CD14-positive monocyte (primary cell): ENCODE measurements around the gene XPR1. TPM values are rescaled to one million over a fixed set of nuclear protein-coding genes. Genes with fewer than 3 reads are reported as not detected.

ENCODE experiments used
- DNase-seq, 3 donors: peaks; one replicate each; pipeline ENCODE4 v3.0.0-alpha.2; 2011 to 2022
- H2AFZ ChIP-seq: 2 replicates; pipeline ENCODE4 v1.6.0; 2012; ENCODE audit warnings: mild to moderate bottlenecking, low read depth, low read length, inconsistent platforms; ENCODE audit not compliant: insufficient read depth, poor library complexity, severe bottlenecking
- H3K27ac ChIP-seq, 2 donors: 1 replicate in 1 of 2; 2 replicates in 1 of 2; pipeline ENCODE4 v1.5.1; 2012 to 2013; ENCODE audit warnings: low read length in 2 of 2, control low read depth in 1 of 2, inconsistent platforms in 1 of 2, low read depth in 1 of 2, mild to moderate bottlenecking in 1 of 2
- H3K27me3 ChIP-seq, 2 donors: one replicate each; pipeline versions ENCODE4 v1.6.0 to v1.6.1; 2011 to 2013; ENCODE audit warnings: low read length in 2 of 2; ENCODE audit not compliant: control insufficient read depth in 2 of 2, insufficient read depth in 2 of 2
- H3K36me3 ChIP-seq, 2 donors: replicated peaks in 1 of 2; 1 replicate in 1 of 2; 2 replicates in 1 of 2; pipeline versions ENCODE4 v1.5.1 to v1.6.1; 2012 to 2013; ENCODE audit warnings: low read length in 2 of 2, control low read depth in 1 of 2, inconsistent platforms in 1 of 2, mild to moderate bottlenecking in 1 of 2; ENCODE audit not compliant: insufficient read depth in 2 of 2, control insufficient read depth in 1 of 2
- H3K4me1 ChIP-seq, 2 donors: 1 replicate in 1 of 2; 2 replicates in 1 of 2; pipeline versions ENCODE4 v1.5.1 to v1.6.1; 2012 to 2013; ENCODE audit warnings: low read length in 2 of 2, control low read depth in 1 of 2, inconsistent platforms in 1 of 2, mild to moderate bottlenecking in 1 of 2, moderate library complexity in 1 of 2; ENCODE audit not compliant: insufficient read depth in 2 of 2, control insufficient read depth in 1 of 2
- H3K4me2 ChIP-seq: replicated peaks from 2 replicates; pipeline ENCODE3; 2012; ENCODE audit warnings: low read length, moderate library complexity, mild to moderate bottlenecking; ENCODE audit not compliant: poor library complexity, severe bottlenecking; ENCODE audit errors: extremely low read depth
- H3K4me3 ChIP-seq, 3 experiments: fragments of 200-600 bp in 1 of 3; sonication (generic) in 1 of 3; replicated peaks in 1 of 3; 1 replicate in 2 of 3; 2 replicates in 1 of 3; pipeline ENCODE4 v1.5.1; 2011 to 2013; ENCODE audit warnings: low read length in 3 of 3, mild to moderate bottlenecking in 3 of 3, control low read depth in 2 of 3, low read depth in 2 of 3, inconsistent platforms in 1 of 3, moderate library complexity in 1 of 3
- H3K79me2 ChIP-seq: 2 replicates; pipeline ENCODE4 v1.6.0; 2012; ENCODE audit warnings: mild to moderate bottlenecking, control low read depth, inconsistent platforms, low read length, moderate library complexity; ENCODE audit not compliant: insufficient read depth
- H3K9ac ChIP-seq: 2 replicates; pipeline ENCODE4 v1.6.0; 2017; ENCODE audit warnings: low read length, mild to moderate bottlenecking; ENCODE audit not compliant: insufficient read depth, poor library complexity, severe bottlenecking
- H3K9me3 ChIP-seq, 2 donors: replicated peaks in 1 of 2; 1 replicate in 1 of 2; 2 replicates in 1 of 2; pipeline versions ENCODE4 v1.5.1 to v1.6.1; 2012 to 2013; ENCODE audit warnings: low read length in 2 of 2, control low read depth in 1 of 2; ENCODE audit not compliant: control insufficient read depth in 1 of 2, insufficient read depth in 1 of 2
- H4K20me1 ChIP-seq: 2 replicates; pipeline ENCODE4 v1.6.0; 2012; ENCODE audit warnings: mild to moderate bottlenecking, low read length, control low read depth, moderate library complexity; ENCODE audit not compliant: insufficient read depth
- H3K27ac Mint-ChIP-seq, 7 donors: one replicate each; pipeline ENCODE4 v1.8.0; 2020; ENCODE audit warnings: mild to moderate bottlenecking in 7 of 7, mixed read lengths in 7 of 7, moderate library complexity in 6 of 7, inconsistent platforms in 2 of 7
- H3K27me3 Mint-ChIP-seq, 3 donors: one replicate each; pipeline ENCODE4 v1.8.0; 2021 to 2022; ENCODE audit warnings: low read depth in 3 of 3, mild to moderate bottlenecking in 3 of 3, mixed read lengths in 3 of 3, moderate library complexity in 3 of 3, inconsistent platforms in 1 of 3
- H3K36me3 Mint-ChIP-seq, 2 donors: one replicate each; pipeline ENCODE4 v1.8.0; 2020; ENCODE audit warnings: mixed read lengths in 2 of 2, inconsistent platforms in 1 of 2, mild to moderate bottlenecking in 1 of 2
- H3K4me1 Mint-ChIP-seq: one replicate; pipeline ENCODE4 v1.8.0; 2020; ENCODE audit warnings: mild to moderate bottlenecking, mixed read lengths
- H3K4me3 Mint-ChIP-seq, 2 donors: one replicate each; pipeline ENCODE4 v1.8.0; 2020; ENCODE audit warnings: mild to moderate bottlenecking in 2 of 2, mixed read lengths in 2 of 2, moderate library complexity in 1 of 2
- H3K9me3 Mint-ChIP-seq, 7 donors: one replicate each; pipeline ENCODE4 v1.8.0; 2020 to 2022; ENCODE audit warnings: mixed read lengths in 7 of 7, mild to moderate bottlenecking in 6 of 7, moderate library complexity in 6 of 7, inconsistent platforms in 2 of 7
- CTCF ChIP-seq: fragments of 200-600 bp; IDR thresholded peaks from one replicate; pipeline ENCODE4 v1.8.0; 2022; ENCODE audit warnings: antibody characterized with exemption, mild to moderate bottlenecking
- WGBS: methylation state at CpG from one replicate; pipeline ENCODE4 v1.1.5; 2013; ENCODE audit warnings: missing lambda C conversion rate; ENCODE audit not compliant: insufficient coverage; 5-methylcytosine and 5-hydroxymethylcytosine counted together
- intact Hi-C, 2 donors: fragments of 100-400 bp; cut with micrococcal nuclease; formaldehyde crosslinking; loops; one replicate each; pipeline versions ENCODE4 v1.15.0 to v1.15.1; 2023
- polyA plus RNA-seq, 3 donors: library from polyadenylated mRNA; depleted of rRNA in 1 of 3; unstranded in 2 of 3; stranded (reverse) in 1 of 3; fragments of 300-500 nt in 2 of 3; fragments of >200 nt in 1 of 3; fragmentation: Illumina TruSeq in 2 of 3; gene quantifications; 1 replicate in 2 of 3; 2 replicates in 1 of 3; pipeline ENCODE4 v1.2.3, GENCODE V29; 2012 to 2021

The XPR1 gene
- polyA plus RNA-seq, 3 donors: 4.7 to 12.5 (median 8.7) TPM

DNA sequence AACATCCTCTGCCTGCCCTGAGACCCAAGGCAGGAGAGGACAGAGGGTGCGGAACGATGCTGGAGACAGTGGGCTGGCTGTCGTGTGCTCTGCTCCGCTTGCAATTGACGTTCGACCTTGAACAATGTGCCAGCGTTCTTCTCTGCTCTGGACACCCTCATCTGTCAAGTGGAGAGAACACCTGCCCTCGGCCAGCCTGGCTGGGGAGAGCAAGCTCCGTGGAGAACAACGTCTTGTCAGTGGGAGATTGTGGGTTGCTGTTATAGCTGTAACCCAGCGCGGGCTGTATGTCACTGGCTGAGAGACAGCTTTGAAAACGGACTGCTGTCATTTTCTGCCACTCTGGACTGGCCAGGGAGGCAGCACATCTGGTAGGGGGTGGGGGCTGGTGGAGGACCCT lies 295.5 kb downstream of the XPR1 start:
- H3K9me3 ChIP-seq: no peaks in the 10 kb centered on the region
- H3K4me1 Mint-ChIP-seq: peaks cover 10% of the 10 kb centered on the region

GRCh38 chr1:180927841-180928240 lies 296.0 kb downstream of the XPR1 start:
- intact Hi-C loops: no loop called here
- peaks cover 0 to 8% of the 10 kb centered on the region in 2 donors for H3K4me1 ChIP-seq
- H4K20me1 ChIP-seq: no peaks in the 10 kb centered on the region
- Mint-ChIP-seq H3K9me3 (no peaks in the 10 kb centered on the region), H3K27me3 (peaks cover 3 to 7% (median 4%) of the 10 kb centered on the region in 3 donors), H3K4me3 (no peak overlapping the region), H3K4me1 (peaks cover 11% of the 10 kb centered on the region), H3K27ac (no peak overlapping the region), H3K36me3 (no peaks in the 10 kb centered on the region)
- H3K9me3 ChIP-seq: no peaks in the 10 kb centered on the region
- no peak overlapping the region for H3K4me2 ChIP-seq
- H3K79me2 ChIP-seq: no peaks in the 10 kb centered on the region
- no peaks in the 10 kb centered on the region for H3K36me3 ChIP-seq
- no peaks in the 10 kb centered on the region for H3K27me3 ChIP-seq
- no peak overlapping the region for H3K9ac ChIP-seq
- no peak overlapping the region for H3K4me3 ChIP-seq
- no peak for DNase-seq
- no peak overlapping the region for H2AFZ ChIP-seq
- no peak for TF ChIP-seq CTCF
- H3K27ac ChIP-seq: no peak overlapping the region
- no CpG with 5 or more reads among the region's 4 CpGs for WGBS

More for the DNA sequence above, 295.5 kb downstream of the XPR1 start:
- peaks cover 0 to 6% (median 5%) of the 10 kb centered on the region in 3 donors for H3K27me3 Mint-ChIP-seq
- H3K9me3 Mint-ChIP-seq: no peaks in the 10 kb centered on the region
- no peak overlapping the region for H3K4me3 ChIP-seq
- peaks cover 0 to 8% of the 10 kb centered on the region in 2 donors for H3K4me1 ChIP-seq
- WGBS: 95% methylated on average over 12 of the region's 13 CpGs
- no peak for DNase-seq
- no peaks in the 10 kb centered on the region for H3K36me3 Mint-ChIP-seq
- H3K4me2 ChIP-seq: no peak overlapping the region
- H4K20me1 ChIP-seq: no peaks in the 10 kb centered on the region
- H3K36me3 ChIP-seq: no peaks in the 10 kb centered on the region
- no peak overlapping the region for H3K27ac ChIP-seq
- no peak overlapping the region for H3K27ac Mint-ChIP-seq
- H2AFZ ChIP-seq: no peak overlapping the region
- TF ChIP-seq CTCF: no peak
- no peak overlapping the region for H3K4me3 Mint-ChIP-seq
- no peak overlapping the region for H3K9ac ChIP-seq
- H3K79me2 ChIP-seq: no peaks in the 10 kb centered on the region
- no peaks in the 10 kb centered on the region for H3K27me3 ChIP-seq
- intact Hi-C loops: no loop called here
